Activated CD8-positive, alpha-beta T cell treated with anti-CD3 and anti-CD28 coated beads for 36 hours (primary cell): ENCODE results near the gene GGTA1. TPM values are rescaled to one million over a fixed set of nuclear protein-coding genes. Genes with fewer than 3 reads are reported as not detected.

Experiments
- ATAC-seq: fragments of 200-7000 bp; cut with Tn5 transposase; one replicate; pipeline ENCODE4 v1.10.0; 2021; ENCODE audit warnings: mild to moderate bottlenecking, moderate library complexity
- CTCF ChIA-PET: fragments of 350-600 bp; sonication (Branson Sonifier 250); formaldehyde crosslinking; loops from one replicate; lab custom pipeline; 2021; ENCODE audit warnings: antibody characterized with exemption; lab: Charles Lee
- POLR2A ChIA-PET: fragments of 350-600 bp; sonication (Branson Sonifier 250); formaldehyde crosslinking; loops from one replicate; lab custom pipeline; 2021; ENCODE audit warnings: antibody characterized with exemption; lab: Charles Lee
- DNase-seq: peaks from one replicate; pipeline ENCODE4 v3.0.0-alpha.2; 2020
- H3K27ac Mint-ChIP-seq: one replicate; pipeline ENCODE4 v1.8.0; 2021; ENCODE audit warnings: mild to moderate bottlenecking, mixed read lengths
- H3K27me3 Mint-ChIP-seq: one replicate; pipeline ENCODE4 v1.8.0; 2021; ENCODE audit warnings: mixed read lengths
- H3K36me3 Mint-ChIP-seq: one replicate; pipeline ENCODE4 v1.8.0; 2021; ENCODE audit warnings: low read depth, mixed read lengths
- H3K4me1 Mint-ChIP-seq: one replicate; pipeline ENCODE4 v1.8.0; 2021; ENCODE audit warnings: low read depth, mixed read lengths
- H3K4me3 Mint-ChIP-seq: one replicate; pipeline ENCODE4 v1.8.0; 2021; ENCODE audit warnings: mild to moderate bottlenecking, moderate library complexity, mixed read lengths
- H3K9me3 Mint-ChIP-seq: one replicate; pipeline ENCODE4 v1.8.0; 2021; ENCODE audit warnings: mixed read lengths
- intact Hi-C: fragments of 100-400 bp; cut with micrococcal nuclease; formaldehyde crosslinking; loops from one replicate; pipeline ENCODE4 v1.10.0; 2022
- total RNA-seq, 2 experiments: library from RNA; stranded (reverse); gene quantifications; one replicate each; pipeline ENCODE4 v1.2.3, GENCODE V29; 2021
- TF ChIP-seq, protein P1 (sequence below): fragments of 200-600 bp; IDR thresholded peaks from one replicate; pipeline ENCODE4 v1.8.0; 2022; ENCODE audit warnings: antibody characterized with exemption, mild to moderate bottlenecking

The GGTA1 gene
- total RNA-seq, 2 experiments from 2014 or later: not detected

DNA sequence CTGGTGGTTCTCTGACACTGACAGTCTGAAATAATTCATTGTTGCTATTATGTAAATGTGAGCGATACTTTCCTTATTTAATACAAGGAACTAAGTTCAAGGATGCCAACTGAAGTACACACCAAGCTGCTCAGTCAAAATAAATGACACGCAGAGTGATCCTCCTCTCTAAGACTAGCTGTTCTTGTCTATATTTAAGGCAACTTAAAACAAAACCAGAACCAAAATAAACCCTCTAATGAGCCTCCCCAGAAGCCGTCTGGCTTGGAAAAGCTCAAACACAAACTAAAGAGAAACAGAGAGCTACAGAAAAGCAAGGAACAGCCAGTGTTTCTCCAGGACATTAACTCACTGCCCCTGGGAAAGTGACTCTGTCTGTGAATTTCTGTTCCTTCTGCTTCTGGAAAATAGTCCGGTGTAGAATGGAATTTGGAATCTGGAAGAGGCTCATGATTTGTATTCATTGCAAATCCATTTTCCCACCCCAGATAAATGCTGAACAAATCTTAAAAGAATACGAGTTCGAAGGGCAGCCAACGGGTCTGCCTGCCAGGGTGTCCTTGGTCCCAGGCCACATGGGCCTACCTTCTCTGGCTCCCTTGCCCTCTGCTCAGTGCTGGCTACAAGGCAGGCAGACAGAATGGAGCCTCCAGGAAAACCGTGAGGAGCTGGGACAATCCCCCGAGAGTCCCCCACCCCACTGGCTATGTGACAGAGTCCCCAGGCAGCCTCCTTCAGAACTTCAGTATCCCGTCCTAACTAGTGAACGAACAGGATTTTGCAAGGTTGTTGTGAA, 14.8 kb downstream of the GGTA1 start:
- H3K4me3 Mint-ChIP-seq: no peak overlapping the region
- intact Hi-C loops: no loop called here
- no peaks in the 10 kb centered on the region for H3K9me3 Mint-ChIP-seq
- POLR2A ChIA-PET: no interaction called here
- CTCF ChIA-PET: no interaction called here
- DNase-seq: no peak
- TF ChIP-seq, protein P1, sequence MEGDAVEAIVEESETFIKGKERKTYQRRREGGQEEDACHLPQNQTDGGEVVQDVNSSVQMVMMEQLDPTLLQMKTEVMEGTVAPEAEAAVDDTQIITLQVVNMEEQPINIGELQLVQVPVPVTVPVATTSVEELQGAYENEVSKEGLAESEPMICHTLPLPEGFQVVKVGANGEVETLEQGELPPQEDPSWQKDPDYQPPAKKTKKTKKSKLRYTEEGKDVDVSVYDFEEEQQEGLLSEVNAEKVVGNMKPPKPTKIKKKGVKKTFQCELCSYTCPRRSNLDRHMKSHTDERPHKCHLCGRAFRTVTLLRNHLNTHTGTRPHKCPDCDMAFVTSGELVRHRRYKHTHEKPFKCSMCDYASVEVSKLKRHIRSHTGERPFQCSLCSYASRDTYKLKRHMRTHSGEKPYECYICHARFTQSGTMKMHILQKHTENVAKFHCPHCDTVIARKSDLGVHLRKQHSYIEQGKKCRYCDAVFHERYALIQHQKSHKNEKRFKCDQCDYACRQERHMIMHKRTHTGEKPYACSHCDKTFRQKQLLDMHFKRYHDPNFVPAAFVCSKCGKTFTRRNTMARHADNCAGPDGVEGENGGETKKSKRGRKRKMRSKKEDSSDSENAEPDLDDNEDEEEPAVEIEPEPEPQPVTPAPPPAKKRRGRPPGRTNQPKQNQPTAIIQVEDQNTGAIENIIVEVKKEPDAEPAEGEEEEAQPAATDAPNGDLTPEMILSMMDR: no peak
- H3K27ac Mint-ChIP-seq: no peak overlapping the region
- H3K4me1 Mint-ChIP-seq: peaks cover 7% of the 10 kb centered on the region
- ATAC-seq: no peak
- no peaks in the 10 kb centered on the region for H3K36me3 Mint-ChIP-seq
- H3K27me3 Mint-ChIP-seq: no peaks in the 10 kb centered on the region

DNA sequence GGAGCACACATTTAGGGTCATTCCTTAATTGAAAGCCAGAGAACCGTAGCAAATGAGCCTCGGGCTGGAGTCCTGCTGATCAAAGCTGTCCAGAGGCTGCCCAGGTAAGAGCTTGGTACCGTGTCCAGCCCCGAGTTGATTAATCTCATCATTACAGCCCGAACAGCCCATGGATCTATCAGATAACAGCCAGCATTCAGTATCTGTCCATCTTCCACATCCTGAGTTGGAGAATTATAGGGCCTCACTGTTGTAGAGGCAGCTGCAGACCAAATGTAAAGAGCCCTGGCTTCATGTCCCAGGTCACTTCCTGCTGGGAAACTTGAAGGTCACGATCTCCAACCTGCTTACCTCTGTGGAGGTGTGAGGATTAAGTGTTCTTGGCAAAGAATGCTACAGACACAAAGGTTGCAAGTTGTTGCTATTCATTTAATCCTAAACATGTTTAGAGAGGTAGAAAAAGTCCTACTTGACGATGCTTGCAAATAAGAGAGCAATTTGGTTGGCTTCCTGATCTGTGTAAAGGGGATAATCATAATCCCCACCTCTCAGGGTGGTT, 16.1 kb downstream of the GGTA1 start:
- Mint-ChIP-seq H3K4me3 (no peak overlapping the region), H3K9me3 (no peaks in the 10 kb centered on the region), H3K27me3 (no peaks in the 10 kb centered on the region), H3K27ac (no peak overlapping the region), H3K4me1 (no peaks in the 10 kb centered on the region), H3K36me3 (no peaks in the 10 kb centered on the region)
- intact Hi-C loops: no loop called here
- ChIA-PET CTCF (interaction anchor here (1.1 kb wide), 1 partner anchor 14 kb away, joined by 4 read pairs; no protein-coding TSS in a partner anchor), POLR2A (interaction anchor here (0.6 kb wide), 1 partner anchor 34 kb away, joined by 3 read pairs; no protein-coding TSS in a partner anchor)
- TF ChIP-seq, protein P1: no peak
- no peak for ATAC-seq
- DNase-seq: no peak

DNA sequence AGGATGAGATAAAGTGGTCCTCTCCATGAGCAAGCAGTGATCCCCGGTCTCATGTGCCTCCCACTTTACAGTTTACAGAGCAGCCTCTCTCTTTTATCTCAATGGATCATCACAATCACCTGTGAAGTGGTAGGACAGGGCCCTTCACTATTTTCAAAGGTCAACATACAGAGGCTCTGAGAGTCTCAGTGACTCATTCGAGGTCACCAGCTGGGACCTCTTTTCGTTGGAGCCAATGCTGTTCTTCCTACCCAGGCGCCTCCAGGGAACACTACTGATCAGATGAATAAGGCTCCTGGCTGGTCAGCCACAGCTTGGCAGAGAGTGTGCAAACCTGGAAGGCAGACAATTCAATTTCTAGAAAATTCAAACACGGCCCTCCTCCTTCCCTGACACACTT, 16.6 kb downstream of the GGTA1 start:
- CTCF ChIA-PET: interaction anchor here (1.1 kb wide), 1 partner anchor 14 kb away, joined by 4 read pairs; no protein-coding TSS in a partner anchor
- H3K27ac Mint-ChIP-seq: no peak overlapping the region
- intact Hi-C loops: no loop called here
- no peaks in the 10 kb centered on the region for H3K27me3 Mint-ChIP-seq
- no peaks in the 10 kb centered on the region for H3K36me3 Mint-ChIP-seq
- H3K4me1 Mint-ChIP-seq: no peaks in the 10 kb centered on the region
- no peak overlapping the region for H3K4me3 Mint-ChIP-seq
- ATAC-seq: peak; percentile 53
- DNase-seq: peak; percentile 25
- POLR2A ChIA-PET: interaction anchor here (0.6 kb wide), 1 partner anchor 34 kb away, joined by 3 read pairs; no protein-coding TSS in a partner anchor
- TF ChIP-seq, protein P1: no peak
- H3K9me3 Mint-ChIP-seq: no peaks in the 10 kb centered on the region

DNA sequence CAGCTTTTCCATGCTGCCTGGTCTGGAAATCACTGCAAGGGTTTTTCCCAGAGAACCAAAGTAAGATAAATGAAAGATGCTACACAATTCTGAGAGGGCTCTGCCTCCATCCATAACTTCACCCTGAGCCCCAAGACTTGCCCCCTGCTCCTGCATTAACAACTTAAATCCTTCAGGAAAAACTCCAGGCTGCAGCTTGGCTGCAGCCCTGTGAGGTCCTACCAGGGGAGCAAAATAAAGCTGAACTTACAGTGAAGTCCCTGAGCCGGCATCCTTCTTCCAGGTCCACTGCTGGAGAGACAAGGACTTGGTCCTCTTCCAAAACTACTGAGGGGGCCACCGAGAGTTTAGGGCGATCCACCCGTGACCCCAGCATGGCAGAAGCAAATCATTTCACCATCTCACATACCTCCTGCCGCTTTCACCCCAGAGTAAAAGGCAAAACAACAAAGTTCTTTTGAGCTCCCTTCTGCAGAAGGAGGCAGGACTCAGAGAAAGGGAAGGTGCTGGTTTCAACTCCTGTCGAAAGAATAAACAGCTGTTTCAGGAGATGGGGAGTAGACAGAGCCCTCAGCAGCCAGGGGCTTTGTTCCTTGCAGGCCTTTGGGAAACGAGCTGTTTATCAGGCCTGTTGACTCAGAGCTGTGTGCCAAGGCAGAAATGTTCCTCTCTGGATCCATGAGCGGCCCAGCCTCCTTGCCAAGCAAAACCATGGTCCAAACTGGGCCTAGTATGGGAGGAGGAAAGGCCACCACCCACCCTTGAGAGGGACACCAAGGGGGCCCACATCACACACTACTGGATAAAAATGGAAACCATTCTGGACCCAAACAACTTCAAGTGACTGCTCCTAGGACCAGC, 20.6 kb downstream of the GGTA1 start:
- TF ChIP-seq, protein P1: no peak
- H3K27me3 Mint-ChIP-seq: peaks cover 2% of the 10 kb centered on the region
- no peaks in the 10 kb centered on the region for H3K36me3 Mint-ChIP-seq
- CTCF ChIA-PET: interaction anchor here (1.0 to 3.2 kb wide), 2 partner anchors 13 to 17 kb away, joined by 3 to 13 read pairs; no protein-coding TSS in a partner anchor
- H3K4me1 Mint-ChIP-seq: no peaks in the 10 kb centered on the region
- intact Hi-C loops: no loop called here
- H3K27ac Mint-ChIP-seq: no peak overlapping the region
- no peak overlapping the region for H3K4me3 Mint-ChIP-seq
- no peak for DNase-seq
- no peaks in the 10 kb centered on the region for H3K9me3 Mint-ChIP-seq
- no peak for ATAC-seq
- POLR2A ChIA-PET: interaction anchor here (0.8 to 1.1 kb wide), 3 partner anchors 12 to 230 kb away, joined by 3 read pairs; no protein-coding TSS in a partner anchor
